ENCODE data around the gene RNASE1. TPM values are rescaled to one million over a fixed set of nuclear protein-coding genes. Genes with fewer than 3 reads are reported as not detected.

RNASE1 gene
- total and polyA plus RNA-seq, 9 of the 15 experiments (the other 6 are each of a cell fraction or from before 2014, with no cell fraction given) = 6.4 to 33.3 (median 13.9) TPM

- H3K27me3 ChIP-seq (ENCODE audit: control insufficient read depth in 2 of 2, insufficient read depth in 2 of 2, low read length in 2 of 2) = no peaks in the 10 kb centered on the region
- ChIA-PET CTCF (ENCODE audit: low intra/inter-chr PET ratio) (no interaction called here), POLR2A (interaction anchor here (0.6 to 1.2 kb wide), 2 partner anchors 23 to 87 kb away, joined by 3 read pairs; no protein-coding TSS in a partner anchor)
- H3K36me3 ChIP-seq (ENCODE audit: control insufficient read depth, insufficient read depth, low read length) = no peaks in the 10 kb centered on the region; the same call in 2 of the 3 replicates
- peak overlapping the region; percentile 24 for H3K4me3 ChIP-seq
- peak overlapping the region; percentile 83 for H3K4me2 ChIP-seq (ENCODE audit: insufficient read depth, low read length)
- H3K79me2 ChIP-seq (ENCODE audit: control insufficient read depth, insufficient read depth, low read length) = peaks cover 19% of the 10 kb centered on the region
- DNase-seq (ENCODE audit: extremely low read depth in 1 of 4, low spot score in 3 of 4) = peak in 1 of 4 experiments; percentile 77
- H3K9me1 ChIP-seq (ENCODE audit: control insufficient read depth, insufficient read depth, low read length) = no peaks in the 10 kb centered on the region
- TSS peak; percentile 61 for BruUV-seq (replicated peaks)
- H3K27ac ChIP-seq (ENCODE audit: extremely low read depth, low read depth, low read length) = peak overlapping the region; percentile 88
- H3K4me1 ChIP-seq (replicated peaks in 1 of 2; ENCODE audit: control insufficient read depth in 2 of 2, insufficient read depth in 2 of 2, low read length in 2 of 2) = peaks cover 27 to 64% of the 10 kb centered on the region in 2 experiments
- peak overlapping the region; percentile 55 to 87; a peak in 3 of 4 replicates for H3K9ac ChIP-seq (ENCODE audit: insufficient read depth in 1 of 2, low read depth in 2 of 2, low read length in 2 of 2)
- peak; percentile 92 for FAIRE-seq
- 0% methylated on average over 4 of the region's 4 CpGs for WGBS (ENCODE audit: insufficient coverage, low coverage, missing lambda C conversion rate)
- peak overlapping the region; percentile 85 for H2AFZ ChIP-seq (ENCODE audit: low read depth, low read length)
- intact Hi-C loops (cut with micrococcal nuclease) = no loop called here
- H4K20me1 ChIP-seq (replicated peaks; ENCODE audit: control insufficient read depth, insufficient read depth, low read length) = no peaks in the 10 kb centered on the region
- peak; percentile 50 for ATAC-seq
- no peaks in the 10 kb centered on the region for H3K9me3 ChIP-seq (replicated peaks; ENCODE audit: control insufficient read depth, insufficient read depth, low read depth, low read length)
- in situ Hi-C loops (cut with MboI) = no loop called here
- TF ChIP-seq PPARD (CRISPR knock-in tag; IDR thresholded peaks at IDR 0.05) = no peak
- no peak for TF ChIP-seq FOXJ3 (CRISPR knock-in tag; IDR thresholded peaks at IDR 0.05)
- no peak for TF ChIP-seq POLR2AphosphoS2 (IDR thresholded peaks at IDR 0.05; ENCODE audit: low read length)
- TF ChIP-seq, protein P1, sequence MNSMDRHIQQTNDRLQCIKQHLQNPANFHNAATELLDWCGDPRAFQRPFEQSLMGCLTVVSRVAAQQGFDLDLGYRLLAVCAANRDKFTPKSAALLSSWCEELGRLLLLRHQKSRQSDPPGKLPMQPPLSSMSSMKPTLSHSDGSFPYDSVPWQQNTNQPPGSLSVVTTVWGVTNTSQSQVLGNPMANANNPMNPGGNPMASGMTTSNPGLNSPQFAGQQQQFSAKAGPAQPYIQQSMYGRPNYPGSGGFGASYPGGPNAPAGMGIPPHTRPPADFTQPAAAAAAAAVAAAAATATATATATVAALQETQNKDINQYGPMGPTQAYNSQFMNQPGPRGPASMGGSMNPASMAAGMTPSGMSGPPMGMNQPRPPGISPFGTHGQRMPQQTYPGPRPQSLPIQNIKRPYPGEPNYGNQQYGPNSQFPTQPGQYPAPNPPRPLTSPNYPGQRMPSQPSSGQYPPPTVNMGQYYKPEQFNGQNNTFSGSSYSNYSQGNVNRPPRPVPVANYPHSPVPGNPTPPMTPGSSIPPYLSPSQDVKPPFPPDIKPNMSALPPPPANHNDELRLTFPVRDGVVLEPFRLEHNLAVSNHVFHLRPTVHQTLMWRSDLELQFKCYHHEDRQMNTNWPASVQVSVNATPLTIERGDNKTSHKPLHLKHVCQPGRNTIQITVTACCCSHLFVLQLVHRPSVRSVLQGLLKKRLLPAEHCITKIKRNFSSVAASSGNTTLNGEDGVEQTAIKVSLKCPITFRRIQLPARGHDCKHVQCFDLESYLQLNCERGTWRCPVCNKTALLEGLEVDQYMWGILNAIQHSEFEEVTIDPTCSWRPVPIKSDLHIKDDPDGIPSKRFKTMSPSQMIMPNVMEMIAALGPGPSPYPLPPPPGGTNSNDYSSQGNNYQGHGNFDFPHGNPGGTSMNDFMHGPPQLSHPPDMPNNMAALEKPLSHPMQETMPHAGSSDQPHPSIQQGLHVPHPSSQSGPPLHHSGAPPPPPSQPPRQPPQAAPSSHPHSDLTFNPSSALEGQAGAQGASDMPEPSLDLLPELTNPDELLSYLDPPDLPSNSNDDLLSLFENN (IDR thresholded peaks at IDR 0.05; ENCODE audit: low read depth in 2 of 2, low read length in 2 of 2) = peak in 1 of 2 experiments; percentile 35; a peak in 1 of 4 replicates
- TF ChIP-seq RFX7 (CRISPR knock-in tag; IDR thresholded peaks at IDR 0.05) = no peak
- TF ChIP-seq CCAR2 (IDR thresholded peaks at IDR 0.05; ENCODE audit: low read depth, low read length) = no peak
- no peak for TF ChIP-seq HOXB6 (CRISPR knock-in tag; IDR thresholded peaks at IDR 0.05; ENCODE audit: borderline replicate concordance)
- no peak for TF ChIP-seq ASH1L (IDR thresholded peaks at IDR 0.05; ENCODE audit: borderline replicate concordance, low read depth, partially characterized antibody)
- TF ChIP-seq, protein P2, sequence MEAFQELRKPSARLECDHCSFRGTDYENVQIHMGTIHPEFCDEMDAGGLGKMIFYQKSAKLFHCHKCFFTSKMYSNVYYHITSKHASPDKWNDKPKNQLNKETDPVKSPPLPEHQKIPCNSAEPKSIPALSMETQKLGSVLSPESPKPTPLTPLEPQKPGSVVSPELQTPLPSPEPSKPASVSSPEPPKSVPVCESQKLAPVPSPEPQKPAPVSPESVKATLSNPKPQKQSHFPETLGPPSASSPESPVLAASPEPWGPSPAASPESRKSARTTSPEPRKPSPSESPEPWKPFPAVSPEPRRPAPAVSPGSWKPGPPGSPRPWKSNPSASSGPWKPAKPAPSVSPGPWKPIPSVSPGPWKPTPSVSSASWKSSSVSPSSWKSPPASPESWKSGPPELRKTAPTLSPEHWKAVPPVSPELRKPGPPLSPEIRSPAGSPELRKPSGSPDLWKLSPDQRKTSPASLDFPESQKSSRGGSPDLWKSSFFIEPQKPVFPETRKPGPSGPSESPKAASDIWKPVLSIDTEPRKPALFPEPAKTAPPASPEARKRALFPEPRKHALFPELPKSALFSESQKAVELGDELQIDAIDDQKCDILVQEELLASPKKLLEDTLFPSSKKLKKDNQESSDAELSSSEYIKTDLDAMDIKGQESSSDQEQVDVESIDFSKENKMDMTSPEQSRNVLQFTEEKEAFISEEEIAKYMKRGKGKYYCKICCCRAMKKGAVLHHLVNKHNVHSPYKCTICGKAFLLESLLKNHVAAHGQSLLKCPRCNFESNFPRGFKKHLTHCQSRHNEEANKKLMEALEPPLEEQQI (IDR thresholded peaks at IDR 0.05) = 0 out of 2 replicates have a peak, but pooled peaks have one; percentile 30
- TF ChIP-seq SNIP1 (IDR thresholded peaks at IDR 0.05; ENCODE audit: low read depth) = no peak
- no peak for TF ChIP-seq POU5F1 (IDR thresholded peaks at IDR 0.05; ENCODE audit: borderline replicate concordance, low read depth, low read length, partially characterized antibody)
- peak; percentile 99 for TF ChIP-seq LEF1 (IDR thresholded peaks at IDR 0.05)
- peak; percentile 23; the same call in 1 of the 2 replicates for TF ChIP-seq FOXM1 (IDR thresholded peaks at IDR 0.05; ENCODE audit: low read depth)
- no peak for TF ChIP-seq FOXM1 (CRISPR knock-in tag; IDR thresholded peaks at IDR 0.05; ENCODE audit: low read depth)
- TF ChIP-seq, protein P3, sequence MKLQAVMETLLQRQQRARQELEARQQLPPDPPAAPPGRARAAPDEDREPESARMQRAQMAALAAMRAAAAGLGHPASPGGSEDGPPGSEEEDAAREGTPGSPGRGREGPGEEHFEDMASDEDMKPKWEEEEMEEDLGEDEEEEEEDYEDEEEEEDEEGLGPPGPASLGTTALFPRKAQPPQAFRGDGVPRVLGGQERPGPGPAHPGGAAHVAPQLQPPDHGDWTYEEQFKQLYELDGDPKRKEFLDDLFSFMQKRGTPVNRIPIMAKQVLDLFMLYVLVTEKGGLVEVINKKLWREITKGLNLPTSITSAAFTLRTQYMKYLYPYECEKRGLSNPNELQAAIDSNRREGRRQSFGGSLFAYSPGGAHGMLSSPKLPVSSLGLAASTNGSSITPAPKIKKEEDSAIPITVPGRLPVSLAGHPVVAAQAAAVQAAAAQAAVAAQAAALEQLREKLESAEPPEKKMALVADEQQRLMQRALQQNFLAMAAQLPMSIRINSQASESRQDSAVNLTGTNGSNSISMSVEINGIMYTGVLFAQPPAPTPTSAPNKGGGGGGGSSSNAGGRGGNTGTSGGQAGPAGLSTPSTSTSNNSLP (IDR thresholded peaks at IDR 0.05; ENCODE audit: borderline replicate concordance, low read depth, low read length) = no peak
These were observed 3.2 kb downstream of the RNASE1 start for GRCh38 chr14:20799456-20799891.

Measured in K562 (cell line).